Brain microvascular endothelial cell (primary cell): ENCODE measurements around the gene UNC5C.
A peak's percentile ranks its signal among the peaks of the same experiment; 100 is the strongest.

Source experiments
- DNase-seq: peaks from one replicate; pipeline ENCODE4 v3.0.0-alpha.2; 2020
- H3K27ac ChIP-seq: fragments of 250-450 bp; sonication (Bioruptor Pico); 2 replicates; pipeline ENCODE4 v1.5.1; 2020; ENCODE audit warnings: mild to moderate bottlenecking, moderate library complexity
- H3K27me3 ChIP-seq: fragments of 250-450 bp; sonication (Bioruptor Pico); replicated peaks from 2 replicates; pipeline ENCODE4 v1.5.1; 2020; ENCODE audit warnings: mild to moderate bottlenecking
- H3K36me3 ChIP-seq: fragments of 250-450 bp; sonication (Bioruptor Pico); replicated peaks from 2 replicates; pipeline ENCODE4 v1.5.1; 2020; ENCODE audit warnings: mild to moderate bottlenecking
- H3K4me3 ChIP-seq: 2 replicates; pipeline ENCODE4 v1.5.1; 2011; ENCODE audit warnings: low read depth, mild to moderate bottlenecking, control low read depth, low read length, moderate library complexity
- in situ Hi-C: cut with HindIII; loops from 2 replicates; pipeline ENCODE4 v1.10.0; 2017; ENCODE audit warnings: low sequenced_read_pairs, low pct_ligation_motif_present
- TF ChIP-seq, protein P1 (sequence below): IDR thresholded peaks from 2 replicates; pipeline ENCODE4 v1.5.1; 2011; ENCODE audit warnings: low read depth, mild to moderate bottlenecking, moderate library complexity, low read length, control low read depth, inconsistent platforms; ENCODE audit errors: missing control alignments

The UNC5C gene

GRCh38 chr4:95417531-95417930, 131.2 kb downstream of the UNC5C start:
- TF ChIP-seq, protein P1, sequence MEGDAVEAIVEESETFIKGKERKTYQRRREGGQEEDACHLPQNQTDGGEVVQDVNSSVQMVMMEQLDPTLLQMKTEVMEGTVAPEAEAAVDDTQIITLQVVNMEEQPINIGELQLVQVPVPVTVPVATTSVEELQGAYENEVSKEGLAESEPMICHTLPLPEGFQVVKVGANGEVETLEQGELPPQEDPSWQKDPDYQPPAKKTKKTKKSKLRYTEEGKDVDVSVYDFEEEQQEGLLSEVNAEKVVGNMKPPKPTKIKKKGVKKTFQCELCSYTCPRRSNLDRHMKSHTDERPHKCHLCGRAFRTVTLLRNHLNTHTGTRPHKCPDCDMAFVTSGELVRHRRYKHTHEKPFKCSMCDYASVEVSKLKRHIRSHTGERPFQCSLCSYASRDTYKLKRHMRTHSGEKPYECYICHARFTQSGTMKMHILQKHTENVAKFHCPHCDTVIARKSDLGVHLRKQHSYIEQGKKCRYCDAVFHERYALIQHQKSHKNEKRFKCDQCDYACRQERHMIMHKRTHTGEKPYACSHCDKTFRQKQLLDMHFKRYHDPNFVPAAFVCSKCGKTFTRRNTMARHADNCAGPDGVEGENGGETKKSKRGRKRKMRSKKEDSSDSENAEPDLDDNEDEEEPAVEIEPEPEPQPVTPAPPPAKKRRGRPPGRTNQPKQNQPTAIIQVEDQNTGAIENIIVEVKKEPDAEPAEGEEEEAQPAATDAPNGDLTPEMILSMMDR, result no peak
- no peaks in the 10 kb centered on the region for H3K27me3 ChIP-seq
- H3K36me3 ChIP-seq, result no peaks in the 10 kb centered on the region
- no peak overlapping the region for H3K4me3 ChIP-seq
- no peak for DNase-seq
- in situ Hi-C loops, result no loop called here
- no peak overlapping the region for H3K27ac ChIP-seq

DNA sequence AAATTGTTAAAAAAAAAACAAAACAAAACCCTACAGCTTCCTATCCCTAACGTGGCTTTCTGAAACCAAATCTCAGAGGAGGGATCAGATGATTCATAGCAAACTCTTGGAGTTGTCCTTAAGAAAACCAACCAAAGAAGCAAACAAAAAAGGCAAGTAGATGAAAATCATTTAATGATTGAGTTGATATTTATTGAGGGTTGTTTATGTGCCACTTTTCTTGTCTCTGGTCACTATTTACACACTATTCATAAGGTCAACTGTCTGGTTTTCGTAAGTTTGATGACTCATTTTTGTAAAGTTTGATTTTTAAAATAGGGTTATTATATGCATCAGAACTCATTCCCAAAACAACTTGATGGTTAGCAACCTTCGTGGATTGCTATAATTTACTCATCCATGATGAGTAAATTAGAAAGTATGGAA, 133.4 kb downstream of the UNC5C start:
- in situ Hi-C loops, result no loop called here
- Histone ChIP-seq H3K27me3 (no peaks in the 10 kb centered on the region), H3K36me3 (no peaks in the 10 kb centered on the region), H3K27ac (no peak overlapping the region), H3K4me3 (no peak overlapping the region)
- TF ChIP-seq, protein P1, result no peak
- DNase-seq, result peak; percentile 4

DNA sequence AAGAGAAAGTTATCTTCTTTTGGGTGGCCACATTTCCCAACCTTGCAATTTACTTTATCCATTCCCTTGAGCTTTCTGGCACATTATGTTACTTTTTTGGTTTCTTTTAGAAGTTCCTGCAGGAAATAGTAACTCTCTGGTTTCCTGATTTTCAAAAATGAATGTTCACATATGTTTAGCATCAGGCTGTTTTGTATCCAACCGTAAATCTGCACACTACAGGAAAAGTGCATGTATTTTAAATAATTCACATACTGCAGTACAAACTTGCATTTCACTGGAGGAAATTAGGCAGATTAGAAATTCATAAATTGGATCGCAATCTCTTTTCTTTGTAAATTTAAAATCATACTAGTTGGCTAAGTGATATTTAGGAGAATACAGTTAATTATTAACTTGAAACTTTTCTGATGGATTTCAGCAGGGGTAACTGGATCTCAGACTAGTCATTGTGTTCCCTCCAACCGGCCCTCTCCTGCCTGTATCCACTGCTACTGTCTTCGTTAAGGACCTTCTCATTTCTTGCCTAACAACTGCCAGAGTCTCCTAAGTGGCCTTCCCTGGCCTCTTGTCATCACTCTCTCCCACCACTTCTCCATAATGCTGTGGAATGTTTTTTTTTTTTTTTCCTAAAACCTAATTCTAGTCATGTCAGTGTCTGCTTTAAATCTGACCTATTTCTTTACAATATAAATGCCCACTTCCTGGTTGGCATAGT, 137.2 kb downstream of the UNC5C start:
- TF ChIP-seq, protein P1, result no peak
- in situ Hi-C loops, result no loop called here
- no peaks in the 10 kb centered on the region for H3K36me3 ChIP-seq
- H3K27ac ChIP-seq, result no peak overlapping the region
- no peak overlapping the region for H3K4me3 ChIP-seq
- no peaks in the 10 kb centered on the region for H3K27me3 ChIP-seq
- DNase-seq, result no peak

DNA sequence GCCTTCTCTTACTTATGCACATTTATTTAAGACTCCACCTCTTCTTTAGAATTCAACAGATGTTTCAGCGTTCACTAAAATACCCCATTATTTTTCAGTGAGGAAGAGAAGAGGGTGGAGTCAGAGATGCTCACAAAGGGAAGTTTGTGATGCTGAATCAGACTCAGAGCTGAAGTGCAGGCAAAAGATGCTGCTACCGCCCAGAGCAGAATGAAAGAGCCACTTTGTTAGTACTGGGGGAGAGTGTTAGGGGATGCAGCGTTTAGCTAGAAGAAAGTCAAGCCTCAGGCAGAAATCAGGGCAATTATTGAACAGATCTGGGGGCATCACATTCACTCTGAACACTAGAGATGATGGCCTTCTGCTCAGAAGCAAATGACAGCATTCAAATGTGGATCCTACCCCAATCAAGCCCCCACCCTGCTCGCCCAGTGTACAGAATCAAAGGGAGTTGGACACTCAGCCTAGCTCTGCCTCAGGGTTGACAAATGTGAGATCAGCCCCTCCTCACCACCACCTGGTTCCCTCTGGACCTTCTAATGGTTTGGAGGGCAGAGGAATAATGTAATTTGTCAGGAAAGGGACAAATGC, 138.3 kb downstream of the UNC5C start:
- H3K27ac ChIP-seq, result no peak overlapping the region
- no peaks in the 10 kb centered on the region for H3K36me3 ChIP-seq
- H3K4me3 ChIP-seq, result no peak overlapping the region
- in situ Hi-C loops, result no loop called here
- DNase-seq, result no peak
- no peaks in the 10 kb centered on the region for H3K27me3 ChIP-seq
- TF ChIP-seq, protein P1, result no peak

DNA sequence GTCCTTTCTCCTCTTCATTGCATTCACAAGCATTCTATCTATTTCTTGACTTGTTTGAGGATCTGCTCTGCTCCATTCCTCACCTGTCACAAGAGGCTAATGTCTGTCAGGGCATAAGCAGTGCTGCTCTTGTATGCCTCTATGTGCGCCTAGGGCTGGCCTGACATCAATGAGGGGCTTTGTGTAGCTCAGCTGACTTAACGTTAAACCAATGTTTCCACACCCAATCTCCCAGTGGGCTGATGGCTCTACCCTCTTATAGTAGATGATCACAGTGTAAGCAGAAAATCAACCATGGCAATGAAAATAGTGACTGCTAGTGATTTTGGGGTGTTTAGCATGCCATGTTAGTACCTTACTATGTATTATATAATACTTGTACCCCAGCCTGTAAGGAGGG, 139.0 kb downstream of the UNC5C start:
- no peak for DNase-seq
- Histone ChIP-seq H3K27ac (no peak overlapping the region), H3K27me3 (no peaks in the 10 kb centered on the region), H3K4me3 (no peak overlapping the region), H3K36me3 (no peaks in the 10 kb centered on the region)
- TF ChIP-seq, protein P1, result no peak
- in situ Hi-C loops, result no loop called here
